Measurements from ENCODE around the gene IGIP.

Gene IGIP

GRCh38 chr5:140106805-140107311 is 18.9 kb upstream of the IGIP start:
- TF ChIP-seq CTCF (IDR thresholded peaks at IDR 0.05; ENCODE audit: low read depth, low read length, missing control alignments), result no peak
- DNase-seq (ENCODE audit: low read depth), result no peak
- peak overlapping the region; percentile 57 for H3K4me3 ChIP-seq (ENCODE audit: low read depth, low read length)
- in situ Hi-C loops (cut with HindIII; ENCODE audit: low sequenced_read_pairs), result no loop called here

GRCh38 chr5:140107312-140108092 is 18.2 kb upstream of the IGIP start:
- H3K4me3 ChIP-seq (ENCODE audit: low read depth, low read length), result peak overlapping the region; percentile 57
- in situ Hi-C loops (cut with HindIII; ENCODE audit: low sequenced_read_pairs), result no loop called here
- TF ChIP-seq CTCF (IDR thresholded peaks at IDR 0.05; ENCODE audit: low read depth, low read length, missing control alignments), result peak; percentile 18
- peak; percentile 73 for DNase-seq (ENCODE audit: low read depth)

- no peak for DNase-seq (ENCODE audit: low read depth)
- H3K4me3 ChIP-seq (ENCODE audit: low read depth, low read length), result peak overlapping the region; percentile 57
- in situ Hi-C loops (cut with HindIII; ENCODE audit: low sequenced_read_pairs), result no loop called here
- no peak for TF ChIP-seq CTCF (IDR thresholded peaks at IDR 0.05; ENCODE audit: low read depth, low read length, missing control alignments)
Observed at GRCh38 chr5:140108093-140109017, 17.4 kb upstream of the IGIP start.

- peak overlapping the region; percentile 57 for H3K4me3 ChIP-seq (ENCODE audit: low read depth, low read length)
- in situ Hi-C loops (cut with HindIII; ENCODE audit: low sequenced_read_pairs), result no loop called here
- TF ChIP-seq CTCF (IDR thresholded peaks at IDR 0.05; ENCODE audit: low read depth, low read length, missing control alignments), result no peak
- no peak for DNase-seq (ENCODE audit: low read depth)
Observed at GRCh38 chr5:140109018-140109758, 16.5 kb upstream of the IGIP start.

- in situ Hi-C loops (cut with HindIII; ENCODE audit: low sequenced_read_pairs), result no loop called here
- TF ChIP-seq CTCF (IDR thresholded peaks at IDR 0.05; ENCODE audit: low read depth, low read length, missing control alignments), result no peak
- DNase-seq (ENCODE audit: low read depth), result no peak
- H3K4me3 ChIP-seq (ENCODE audit: low read depth, low read length), result no peak overlapping the region
Observed at GRCh38 chr5:140109759-140110645, 15.7 kb upstream of the IGIP start.

Measured in astrocyte of the cerebellum (primary cell).